IgD-negative memory B cell (primary cell): ENCODE measurements around the gene STK26. TPM values are rescaled to one million over a fixed set of nuclear protein-coding genes. Genes with fewer than 3 reads are reported as not detected.
A peak's percentile ranks its signal among the peaks of the same experiment; 100 is the strongest.
"Not testable (repeated sequence)": the region's sequence is repeated elsewhere in the genome, so short reads cannot be mapped to it uniquely, and the experiment has no call there.

Experiments used
- H3K27ac Mint-ChIP-seq, 3 donors: one replicate each; pipeline ENCODE4 v1.8.0; 2020 to 2022; ENCODE audit warnings: mild to moderate bottlenecking in 3 of 3, mixed read lengths in 3 of 3, moderate library complexity in 1 of 3
- H3K27me3 Mint-ChIP-seq: one replicate; pipeline ENCODE4 v1.8.0; 2021; ENCODE audit warnings: mixed read lengths
- H3K36me3 Mint-ChIP-seq: one replicate; pipeline ENCODE4 v1.8.0; 2020; ENCODE audit warnings: mild to moderate bottlenecking, mixed read lengths
- H3K4me1 Mint-ChIP-seq, 3 donors: one replicate each; pipeline ENCODE4 v1.8.0; 2020 to 2022; ENCODE audit warnings: mixed read lengths in 3 of 3, mild to moderate bottlenecking in 1 of 3
- H3K4me3 Mint-ChIP-seq, 4 donors: one replicate each; pipeline ENCODE4 v1.8.0; 2020 to 2022; ENCODE audit warnings: mild to moderate bottlenecking in 4 of 4, mixed read lengths in 4 of 4, moderate library complexity in 3 of 4
- H3K9me3 Mint-ChIP-seq, 3 donors: one replicate each; pipeline ENCODE4 v1.8.0; 2020 to 2021; ENCODE audit warnings: mixed read lengths in 3 of 3, mild to moderate bottlenecking in 1 of 3
- polyA plus RNA-seq: library from polyadenylated mRNA; unstranded; fragments of 300-500 nt; fragmentation: Illumina TruSeq; gene quantifications from one replicate; pipeline ENCODE4 v1.2.3, GENCODE V29; 2021

STK26 gene
- 36.2 TPM for polyA plus RNA-seq

GRCh38 chrX:132022967-132023895 is at the start of gene STK26:
Gene STK26, plus strand, starts transcription at chrX:132023302. Its CDS starts 316 bp downstream, at chrX:132023618.
- Mint-ChIP-seq H3K27me3 (peaks cover 2% of the 10 kb centered on the region), H3K4me3 (peak within 1 kb of the TSS; percentile 84 to 97 (median 88)), H3K4me1 (peaks cover 5 to 15% (median 11%) of the 10 kb centered on the region in 3 donors), H3K27ac (peak within 1 kb of the TSS; percentile 67 to 91 (median 90)), H3K36me3 (peaks cover 2% of the 10 kb centered on the region), H3K9me3 (no peaks in the 10 kb centered on the region)

- no peak overlapping the region for H3K27ac Mint-ChIP-seq
- no peaks in the 10 kb centered on the region for H3K36me3 Mint-ChIP-seq
- H3K9me3 Mint-ChIP-seq, result no peaks in the 10 kb centered on the region
- H3K27me3 Mint-ChIP-seq, result peaks cover 4% of the 10 kb centered on the region
- no peak overlapping the region for H3K4me3 Mint-ChIP-seq
- peaks cover under 1% of the 10 kb centered on the region in 3 donors for H3K4me1 Mint-ChIP-seq
Measured at GRCh38 chrX:131975851-131976250, 47.3 kb upstream of the STK26 start.

- Mint-ChIP-seq H3K9me3 (no peaks in the 10 kb centered on the region), H3K4me1 (peaks cover 0 to 8% (median 2%) of the 10 kb centered on the region in 3 donors), H3K36me3 (no peaks in the 10 kb centered on the region), H3K27me3 (peaks cover 4% of the 10 kb centered on the region), H3K4me3 (no peak overlapping the region), H3K27ac (no peak overlapping the region)
Measured at GRCh38 chrX:131977619-131978018, 45.5 kb upstream of the STK26 start.

DNA sequence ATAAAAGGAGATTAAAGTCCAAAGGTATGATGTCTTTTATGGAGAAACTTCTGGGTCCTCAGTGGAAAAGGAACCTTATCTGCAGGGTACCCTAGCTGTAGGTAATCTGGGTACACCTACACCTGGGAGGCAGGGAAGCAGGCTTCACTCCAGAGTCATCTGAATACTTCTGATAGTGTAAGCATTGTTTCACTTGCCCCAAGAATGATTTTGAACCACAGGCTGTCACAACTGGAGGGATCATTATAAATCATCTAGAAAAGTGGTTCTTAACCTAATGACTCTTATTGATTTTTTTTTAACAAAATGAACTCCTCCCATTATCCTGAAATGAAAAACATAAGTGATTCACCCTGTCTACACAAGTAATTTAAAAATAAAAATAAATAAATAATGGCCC is 44.0 kb upstream of the STK26 start:
- no peaks in the 10 kb centered on the region for H3K9me3 Mint-ChIP-seq
- peaks cover 4% of the 10 kb centered on the region for H3K27me3 Mint-ChIP-seq
- peaks cover 0 to 12% (median 10%) of the 10 kb centered on the region in 3 donors for H3K4me1 Mint-ChIP-seq
- no peak overlapping the region for H3K4me3 Mint-ChIP-seq
- no peaks in the 10 kb centered on the region for H3K36me3 Mint-ChIP-seq
- H3K27ac Mint-ChIP-seq, result no peak overlapping the region

DNA sequence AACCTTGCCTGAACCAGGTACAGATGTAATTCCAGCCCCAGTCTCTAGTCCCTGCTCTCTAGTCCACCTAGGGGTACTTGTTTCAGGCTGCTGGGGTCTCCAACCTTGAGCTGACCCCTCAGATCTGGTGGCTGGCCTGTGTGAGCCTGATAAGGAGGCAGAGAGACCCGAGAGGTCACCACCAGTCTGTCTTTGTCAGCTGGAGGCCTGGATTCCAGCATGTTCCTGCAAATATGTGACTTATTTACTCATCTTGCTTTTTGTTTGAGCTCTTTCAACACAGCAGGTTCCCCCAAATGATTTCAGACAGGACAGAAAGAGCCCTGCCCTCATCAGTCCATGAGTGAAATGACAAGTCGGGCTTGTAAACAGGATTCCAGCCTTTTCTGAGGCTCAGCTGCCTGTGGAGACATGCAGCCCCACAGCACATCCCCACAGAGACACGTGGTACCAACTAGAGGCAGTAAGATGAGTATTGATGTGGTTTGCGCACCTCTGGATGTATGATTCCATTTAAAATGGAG is 37.5 kb upstream of the STK26 start:
- peaks cover 14% of the 10 kb centered on the region for H3K27me3 Mint-ChIP-seq
- peak overlapping the region; percentile 3 to 69 (median 51) for H3K27ac Mint-ChIP-seq
- peak overlapping the region in 2 of 4 donors; percentile 37 to 55 for H3K4me3 Mint-ChIP-seq
- peaks cover 27 to 43% (median 38%) of the 10 kb centered on the region in 3 donors for H3K4me1 Mint-ChIP-seq
- peaks cover under 1% of the 10 kb centered on the region for H3K36me3 Mint-ChIP-seq
- H3K9me3 Mint-ChIP-seq, result no peaks in the 10 kb centered on the region

DNA sequence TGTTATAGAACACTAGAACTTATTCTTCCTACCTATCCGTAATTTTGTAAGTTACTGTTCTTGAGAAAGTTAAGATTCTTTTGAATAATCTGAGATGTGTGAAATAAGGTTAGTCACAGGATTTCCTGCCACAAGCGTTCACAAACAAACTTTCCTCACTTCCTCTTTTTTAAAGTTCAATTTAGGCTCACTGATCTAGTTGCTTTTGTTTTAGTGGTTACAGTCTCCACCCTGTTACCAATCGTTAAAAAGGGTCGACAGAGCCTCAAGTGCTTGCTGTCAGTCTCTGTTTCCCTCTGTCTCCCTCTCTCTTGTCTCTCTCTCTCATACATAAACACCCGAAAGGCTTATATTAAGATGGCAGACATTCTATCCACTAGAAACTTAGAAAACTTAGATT is 35.9 kb upstream of the STK26 start:
- Mint-ChIP-seq H3K27ac (peak overlapping the region; percentile 52 to 96 (median 83)), H3K4me1 (peaks cover 27 to 40% (median 30%) of the 10 kb centered on the region in 3 donors), H3K27me3 (peaks cover 19% of the 10 kb centered on the region)

DNA sequence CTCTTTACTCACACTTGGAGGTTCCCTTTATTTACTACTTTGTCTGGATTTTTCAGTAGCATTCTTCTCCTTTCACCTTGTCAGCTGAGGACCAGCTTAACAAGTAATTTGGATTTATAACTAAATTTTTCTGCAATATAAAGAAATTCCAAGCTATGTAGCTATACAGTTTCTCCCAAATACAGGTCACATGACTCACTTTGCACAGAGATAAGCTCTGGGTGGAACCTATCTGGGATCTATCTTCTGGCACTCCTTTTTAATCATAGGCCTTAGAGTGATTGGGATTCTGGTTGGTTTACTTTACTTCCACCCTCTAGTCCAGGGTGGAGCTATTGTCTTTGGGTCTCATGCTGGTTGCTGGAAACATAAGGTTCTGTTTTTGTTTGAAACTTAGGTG is 34.9 kb upstream of the STK26 start:
- Mint-ChIP-seq H3K4me3 (peak overlapping the region in 1 of 4 donors; percentile 49), H3K36me3 (peaks cover 2% of the 10 kb centered on the region), H3K27me3 (peaks cover 19% of the 10 kb centered on the region), H3K4me1 (peaks cover 27 to 36% (median 30%) of the 10 kb centered on the region in 3 donors), H3K9me3 (peaks cover 0 to 1% (median 0%) of the 10 kb centered on the region in 3 donors), H3K27ac (peak overlapping the region; percentile 31 to 82 (median 52))

More for the DNA sequence above, 35.9 kb upstream of the STK26 start:
- peaks cover 2% of the 10 kb centered on the region for H3K36me3 Mint-ChIP-seq
- H3K4me3 Mint-ChIP-seq, result peak overlapping the region; percentile 22 to 90 (median 56)
- H3K9me3 Mint-ChIP-seq, result no peaks in the 10 kb centered on the region

GRCh38 chrX:132001127-132001526 is 22.0 kb upstream of the STK26 start:
- Mint-ChIP-seq H3K4me3 (no peak overlapping the region), H3K4me1 (peaks cover 0 to 4% (median 0%) of the 10 kb centered on the region in 3 donors), H3K27ac (no peak overlapping the region), H3K27me3 (peaks cover 4% of the 10 kb centered on the region), H3K36me3 (no peaks in the 10 kb centered on the region), H3K9me3 (no peaks in the 10 kb centered on the region)

- peaks cover 12% of the 10 kb centered on the region for H3K27me3 Mint-ChIP-seq
- no peak overlapping the region for H3K4me3 Mint-ChIP-seq
- no peaks in the 10 kb centered on the region for H3K36me3 Mint-ChIP-seq
- peaks cover 0 to 2% (median 0%) of the 10 kb centered on the region in 3 donors for H3K9me3 Mint-ChIP-seq
- no peak overlapping the region for H3K27ac Mint-ChIP-seq
- H3K4me1 Mint-ChIP-seq, result peaks cover 0 to 2% (median 2%) of the 10 kb centered on the region in 3 donors
Measured at GRCh38 chrX:132004728-132005127, 18.4 kb upstream of the STK26 start.

GRCh38 chrX:132009350-132009749 is 13.8 kb upstream of the STK26 start:
- H3K9me3 Mint-ChIP-seq, result peaks cover 0 to 2% (median 0%) of the 10 kb centered on the region in 3 donors
- no peak overlapping the region for H3K27ac Mint-ChIP-seq
- H3K36me3 Mint-ChIP-seq, result no peaks in the 10 kb centered on the region
- no peak overlapping the region for H3K4me3 Mint-ChIP-seq
- H3K27me3 Mint-ChIP-seq, result peaks cover 10% of the 10 kb centered on the region
- H3K4me1 Mint-ChIP-seq, result peaks cover 0 to 2% (median 0%) of the 10 kb centered on the region in 3 donors

GRCh38 chrX:132010213-132010612 is 12.9 kb upstream of the STK26 start:
- H3K4me1 Mint-ChIP-seq, H3K27me3 Mint-ChIP-seq, H3K36me3 Mint-ChIP-seq, H3K27ac Mint-ChIP-seq, H3K4me3 Mint-ChIP-seq, H3K9me3 Mint-ChIP-seq: not testable (repeated sequence)

DNA sequence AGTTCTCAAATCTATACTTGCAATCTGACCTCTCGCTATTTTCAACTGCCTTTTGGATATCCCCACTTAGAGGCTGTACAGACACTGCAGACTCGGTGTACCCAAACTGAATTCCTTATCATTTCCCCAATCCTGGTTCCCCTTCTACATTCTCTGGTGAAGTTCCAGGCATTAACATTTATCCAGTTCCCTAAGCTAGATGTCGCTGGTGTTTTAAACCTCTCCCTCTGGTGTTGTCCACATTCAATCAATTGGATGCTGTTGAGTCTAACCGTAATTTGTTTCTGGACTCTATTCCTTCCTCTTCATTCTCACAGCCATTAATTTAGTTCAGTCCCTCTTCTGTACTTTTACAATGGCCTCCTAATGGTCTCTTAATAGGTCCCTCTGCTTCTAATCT is 7.2 kb upstream of the STK26 start:
- Mint-ChIP-seq H3K4me3 (no peak overlapping the region), H3K36me3 (peaks cover 2% of the 10 kb centered on the region), H3K9me3 (no peaks in the 10 kb centered on the region), H3K27me3 (no peaks in the 10 kb centered on the region), H3K4me1 (peaks cover 5 to 13% (median 10%) of the 10 kb centered on the region in 3 donors), H3K27ac (no peak overlapping the region)

GRCh38 chrX:132016628-132017430 is 6.3 kb upstream of the STK26 start:
- H3K36me3 Mint-ChIP-seq, result peaks cover 2% of the 10 kb centered on the region
- H3K4me3 Mint-ChIP-seq, result peak overlapping the region in 1 of 4 donors; percentile 36
- H3K9me3 Mint-ChIP-seq, result no peaks in the 10 kb centered on the region
- H3K27me3 Mint-ChIP-seq, result no peaks in the 10 kb centered on the region
- no peak overlapping the region for H3K27ac Mint-ChIP-seq
- H3K4me1 Mint-ChIP-seq, result peaks cover 7 to 13% (median 12%) of the 10 kb centered on the region in 3 donors

DNA sequence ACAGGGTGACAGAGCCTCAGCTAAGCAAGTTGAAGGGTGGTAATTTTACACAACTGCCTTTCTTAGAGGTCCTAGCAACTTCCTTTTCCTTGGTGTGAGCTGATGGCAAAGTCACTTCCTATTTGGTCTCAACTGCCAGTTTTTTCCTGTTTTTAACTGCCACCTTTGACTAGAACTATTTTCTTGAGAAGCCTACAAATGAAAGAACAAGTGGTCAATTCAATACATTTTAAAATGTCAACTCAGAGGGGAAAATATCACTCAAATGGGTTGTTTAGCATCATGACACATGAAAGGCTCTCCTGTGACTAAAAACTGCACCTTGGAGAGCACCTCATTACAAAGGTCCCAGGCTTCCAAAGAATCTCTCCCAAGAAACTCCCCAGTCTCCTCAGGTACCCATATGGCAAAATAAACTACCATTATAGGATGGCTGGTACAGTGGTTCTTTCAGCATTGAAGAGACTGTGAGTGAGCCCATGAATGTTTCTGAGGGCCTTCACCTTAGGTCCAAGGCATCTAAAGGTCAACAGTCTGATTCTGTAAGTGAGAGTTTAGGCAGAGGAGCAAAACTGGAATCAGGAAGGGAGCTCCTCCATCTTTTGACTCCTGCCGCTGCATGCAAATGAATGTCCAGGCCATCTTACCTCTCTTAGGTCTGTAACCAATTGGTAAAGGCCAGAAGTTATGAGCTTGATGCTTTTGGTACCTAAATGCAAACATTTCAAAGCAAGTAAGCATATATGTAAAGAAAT is 5.5 kb upstream of the STK26 start:
- no peak overlapping the region for H3K27ac Mint-ChIP-seq

More for the DNA sequence above, 5.5 kb upstream of the STK26 start:
- H3K4me1 Mint-ChIP-seq, result peaks cover 7 to 13% (median 12%) of the 10 kb centered on the region in 3 donors
- no peaks in the 10 kb centered on the region for H3K9me3 Mint-ChIP-seq
- no peaks in the 10 kb centered on the region for H3K27me3 Mint-ChIP-seq
- H3K4me3 Mint-ChIP-seq, result peak overlapping the region in 1 of 4 donors; percentile 36
- peaks cover 2% of the 10 kb centered on the region for H3K36me3 Mint-ChIP-seq
